Activated gamma-delta T cell treated with Interleukin-2 at 50 U/mL for 16 hours (primary cell): ENCODE results near the gene CNOT10.
"Not testable (repeated sequence)": the region's sequence is repeated elsewhere in the genome, so short reads cannot be mapped to it uniquely, and the experiment has no call there.

Source experiments
- DNase-seq: peaks from one replicate; pipeline ENCODE4 v3.0.0-alpha.2; 2020

CNOT10 gene, protein sequence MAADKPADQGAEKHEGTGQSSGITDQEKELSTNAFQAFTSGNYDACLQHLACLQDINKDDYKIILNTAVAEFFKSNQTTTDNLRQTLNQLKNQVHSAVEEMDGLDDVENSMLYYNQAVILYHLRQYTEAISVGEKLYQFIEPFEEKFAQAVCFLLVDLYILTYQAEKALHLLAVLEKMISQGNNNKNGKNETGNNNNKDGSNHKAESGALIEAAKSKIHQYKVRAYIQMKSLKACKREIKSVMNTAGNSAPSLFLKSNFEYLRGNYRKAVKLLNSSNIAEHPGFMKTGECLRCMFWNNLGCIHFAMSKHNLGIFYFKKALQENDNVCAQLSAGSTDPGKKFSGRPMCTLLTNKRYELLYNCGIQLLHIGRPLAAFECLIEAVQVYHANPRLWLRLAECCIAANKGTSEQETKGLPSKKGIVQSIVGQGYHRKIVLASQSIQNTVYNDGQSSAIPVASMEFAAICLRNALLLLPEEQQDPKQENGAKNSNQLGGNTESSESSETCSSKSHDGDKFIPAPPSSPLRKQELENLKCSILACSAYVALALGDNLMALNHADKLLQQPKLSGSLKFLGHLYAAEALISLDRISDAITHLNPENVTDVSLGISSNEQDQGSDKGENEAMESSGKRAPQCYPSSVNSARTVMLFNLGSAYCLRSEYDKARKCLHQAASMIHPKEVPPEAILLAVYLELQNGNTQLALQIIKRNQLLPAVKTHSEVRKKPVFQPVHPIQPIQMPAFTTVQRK

DNA sequence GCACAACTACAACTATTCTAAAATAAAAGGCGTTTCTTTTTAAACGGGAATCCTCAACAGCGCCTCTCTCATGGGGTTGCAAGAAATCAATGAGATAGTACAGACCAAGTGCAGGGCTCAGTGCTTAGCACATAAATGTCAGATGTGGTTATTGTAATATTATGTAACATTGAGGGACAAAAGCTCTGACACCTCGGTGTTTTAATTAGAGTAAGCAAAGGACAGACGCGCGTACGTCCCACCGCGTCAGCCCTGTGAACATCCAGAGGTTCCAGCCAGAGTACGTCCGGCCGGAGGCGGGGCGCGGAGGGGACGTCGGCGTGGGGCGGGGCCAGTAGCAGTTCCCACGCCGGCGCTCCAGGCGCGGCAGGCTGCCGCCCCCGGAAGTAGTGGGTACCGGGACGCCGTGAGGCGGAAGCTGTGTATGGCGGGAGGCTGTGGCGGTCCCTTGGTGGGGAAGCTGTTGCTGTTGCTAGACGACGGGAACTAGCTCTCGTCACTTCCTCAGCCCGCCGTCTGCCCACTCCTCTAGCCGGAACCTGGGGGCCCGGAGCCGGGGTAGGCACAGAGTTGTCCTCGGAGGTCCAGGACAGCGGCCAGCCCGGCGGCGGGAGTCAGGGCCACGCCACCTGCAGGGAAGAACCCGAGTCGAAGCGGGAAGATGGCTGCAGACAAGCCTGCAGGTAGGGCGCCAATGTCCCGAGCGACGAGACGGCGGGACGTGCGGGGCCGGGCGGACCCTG is at the start of gene CNOT10:
CNOT10 (plus strand) TSS at position 389 of the 743 bp plus-strand sequence; CDS start at position 662, 273 bp downstream.
- DNase-seq: peak; percentile 95

DNA sequence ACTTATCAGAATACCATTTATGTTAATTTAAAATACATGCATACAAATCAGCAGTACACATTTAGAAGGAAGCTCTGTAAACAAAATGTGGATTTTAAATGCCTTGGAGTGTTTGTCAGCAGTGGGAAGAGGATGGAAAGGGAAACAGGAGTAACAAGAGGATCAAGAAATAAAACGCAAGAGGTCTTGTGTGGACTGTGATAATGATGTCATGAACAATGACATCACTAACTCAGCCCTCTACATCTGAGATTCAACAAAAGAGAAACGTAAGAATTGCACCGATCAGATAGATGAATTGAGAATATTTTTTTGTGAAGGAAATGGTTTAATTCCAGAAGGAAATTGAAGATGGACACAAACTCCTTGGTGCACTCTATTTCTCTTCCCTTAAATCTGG is 44.0 kb upstream of the CNOT10 start:
- DNase-seq: no peak

DNA sequence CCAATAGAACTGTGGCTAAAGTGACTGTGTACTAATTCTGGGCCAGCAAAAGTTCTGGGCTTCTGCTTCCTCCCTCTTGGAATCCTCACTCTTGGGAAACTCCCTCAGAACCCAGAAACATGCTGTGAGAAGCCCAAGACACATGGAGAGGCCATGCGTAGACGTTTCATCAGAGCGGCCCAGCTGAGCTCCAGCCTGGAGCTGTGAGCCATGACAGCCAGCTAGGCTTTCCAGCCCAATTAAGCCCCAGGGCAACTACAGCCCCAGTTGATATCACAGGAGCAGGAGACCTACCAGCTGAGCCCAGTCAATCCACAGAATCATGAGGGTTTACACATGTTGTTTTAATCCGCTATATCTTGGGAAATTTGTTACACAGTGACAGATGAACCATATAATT is 43.6 kb upstream of the CNOT10 start:
- no peak for DNase-seq

DNA sequence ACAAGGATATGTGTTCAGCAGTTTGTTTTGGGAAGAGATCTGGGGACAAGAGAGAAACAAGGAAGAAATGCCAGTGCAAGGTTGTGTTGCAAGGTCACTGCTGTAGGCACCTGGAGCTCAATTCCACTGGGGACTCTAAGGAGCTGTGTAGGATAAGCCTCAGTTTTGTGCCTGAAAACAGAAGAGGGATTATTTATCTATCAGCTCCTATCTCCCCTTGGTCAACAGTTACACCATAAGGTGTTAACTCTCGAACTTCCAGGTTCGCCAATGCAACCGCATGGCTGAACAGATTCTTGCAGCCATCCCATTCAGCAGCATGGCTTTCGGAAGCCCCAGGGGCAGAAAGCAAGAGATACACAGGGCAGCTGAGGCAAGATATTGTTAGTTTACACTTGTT is 41.6 kb upstream of the CNOT10 start:
- DNase-seq: no peak

DNA sequence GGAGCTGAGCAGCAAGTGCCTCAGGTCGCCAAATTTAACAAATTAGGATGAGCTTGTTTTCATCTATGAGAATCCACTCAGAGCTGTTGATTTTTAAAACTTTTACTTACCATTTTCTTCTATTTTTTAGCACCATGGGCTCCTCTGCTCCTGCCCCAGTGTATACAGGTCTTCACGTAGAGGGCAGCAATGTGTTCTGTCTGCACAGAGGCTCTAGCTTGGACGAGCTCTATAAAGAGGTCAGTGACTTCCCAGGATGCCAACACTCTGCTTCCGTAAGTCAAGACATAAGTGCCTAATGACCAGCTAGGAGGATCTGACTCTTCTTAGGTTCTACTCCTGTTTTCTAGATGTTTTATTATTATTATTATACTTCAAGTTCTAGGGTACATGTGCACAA is 41.2 kb upstream of the CNOT10 start:
- no peak for DNase-seq

DNA sequence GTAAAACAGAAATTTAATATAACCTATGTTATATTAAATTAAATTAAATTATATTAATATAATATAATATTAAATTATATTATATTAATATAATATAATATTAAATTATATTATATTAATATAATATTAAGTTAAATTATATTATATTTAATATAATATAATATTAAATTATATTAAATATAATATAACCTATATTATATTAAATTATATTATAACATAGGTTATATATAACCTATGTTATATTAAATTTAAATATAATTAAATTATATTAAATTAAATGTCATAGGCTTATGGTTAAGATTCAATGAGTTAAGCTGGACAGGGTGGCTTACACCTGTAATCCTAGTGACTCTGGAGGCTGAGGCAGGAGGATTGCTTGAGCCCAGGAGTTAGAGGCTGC is 40.6 kb upstream of the CNOT10 start:
- no peak for DNase-seq

DNA sequence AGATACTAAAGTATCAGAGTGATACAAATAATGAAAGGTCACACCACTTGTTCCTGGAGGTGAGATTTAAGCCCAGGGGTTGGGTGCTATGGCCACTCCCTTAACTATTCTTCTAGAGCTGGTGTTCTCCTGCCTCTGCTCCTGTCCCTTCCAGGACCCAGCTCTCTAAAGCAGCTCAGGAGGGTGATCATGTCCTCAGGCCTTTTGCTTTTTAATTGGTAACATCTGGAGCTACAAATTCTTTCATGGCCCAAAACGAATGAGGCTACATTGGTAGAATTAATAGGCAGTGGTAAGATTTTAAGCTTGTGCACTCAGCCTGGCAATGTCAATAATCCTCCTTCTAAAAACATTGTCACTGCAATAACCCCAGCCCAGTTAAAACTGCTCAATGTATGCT is 38.2 kb upstream of the CNOT10 start:
- DNase-seq: no peak

DNA sequence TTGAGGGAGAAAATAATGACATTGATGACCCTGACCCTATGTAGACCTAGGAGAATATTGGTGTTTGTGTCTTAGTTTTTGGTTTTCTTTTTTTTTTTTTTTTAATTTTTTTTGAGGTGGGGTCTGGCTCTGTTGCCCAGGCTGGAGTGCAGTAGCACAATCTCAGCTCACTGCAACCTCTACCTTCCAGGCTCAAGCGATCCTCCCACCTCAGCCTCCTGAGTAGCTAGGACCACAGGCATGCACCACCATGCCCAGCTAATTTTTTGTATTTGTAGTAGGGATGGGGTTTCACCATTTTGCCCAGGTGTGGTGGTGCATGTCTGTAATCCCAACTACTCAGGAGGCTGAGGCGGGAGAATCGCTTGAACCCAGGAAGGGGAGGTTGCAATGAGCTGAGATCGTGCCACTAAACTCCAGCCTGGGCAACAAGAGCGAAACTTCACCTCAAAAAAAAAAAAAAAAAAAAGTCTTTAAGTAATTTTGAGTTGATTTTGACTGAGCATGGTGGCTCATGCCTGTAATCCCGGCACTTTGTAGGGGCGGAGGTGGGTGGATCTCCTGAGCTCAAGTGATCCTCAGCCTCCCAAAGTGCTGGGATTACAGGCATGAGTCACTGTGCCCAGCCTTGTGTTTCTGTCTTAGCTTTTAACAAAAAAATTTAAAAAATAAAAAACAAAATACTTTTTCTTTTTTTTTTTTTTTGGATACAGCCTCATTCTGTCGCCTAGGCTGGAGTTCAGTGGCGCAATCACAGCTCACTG is 32.5 kb upstream of the CNOT10 start:
- not testable (repeated sequence) for DNase-seq

DNA sequence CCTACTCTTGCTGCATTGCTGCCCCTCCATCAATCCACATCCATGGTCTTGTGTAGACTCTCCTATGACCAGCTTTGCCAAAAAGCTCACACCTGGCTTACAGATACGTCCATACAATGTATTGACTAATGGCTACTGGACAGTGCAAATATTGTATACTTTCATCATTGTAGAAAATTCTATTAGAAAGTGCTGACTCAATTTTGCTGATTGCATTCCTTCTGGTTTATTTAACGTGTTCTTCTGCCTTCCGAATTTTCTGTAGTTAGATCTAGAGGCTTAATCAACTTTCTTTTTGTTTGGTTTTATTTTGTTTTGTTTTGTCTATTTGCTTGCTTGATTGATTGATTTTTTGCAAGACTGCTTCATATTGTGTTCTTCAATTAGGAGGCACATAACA is 29.8 kb upstream of the CNOT10 start:
- no peak for DNase-seq

DNA sequence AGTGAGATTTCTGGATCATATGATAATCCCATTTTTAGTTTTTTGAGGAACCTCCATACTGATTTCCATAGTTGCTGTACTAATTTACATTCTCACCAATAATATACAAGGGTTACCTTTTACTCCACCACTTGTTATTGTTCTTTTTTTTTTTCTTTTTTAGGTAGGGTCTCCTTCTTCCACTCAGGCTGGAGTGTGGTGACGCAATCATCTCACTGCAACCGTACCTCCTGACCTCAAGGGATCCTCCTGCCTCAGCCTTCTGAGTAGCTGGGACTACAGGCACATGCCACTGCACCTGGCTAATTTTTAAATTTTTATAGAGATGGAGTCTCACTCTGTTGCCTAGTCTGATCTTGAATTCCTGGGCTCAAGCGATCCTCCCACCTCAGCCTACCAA is 24.4 kb upstream of the CNOT10 start:
- DNase-seq: no peak

DNA sequence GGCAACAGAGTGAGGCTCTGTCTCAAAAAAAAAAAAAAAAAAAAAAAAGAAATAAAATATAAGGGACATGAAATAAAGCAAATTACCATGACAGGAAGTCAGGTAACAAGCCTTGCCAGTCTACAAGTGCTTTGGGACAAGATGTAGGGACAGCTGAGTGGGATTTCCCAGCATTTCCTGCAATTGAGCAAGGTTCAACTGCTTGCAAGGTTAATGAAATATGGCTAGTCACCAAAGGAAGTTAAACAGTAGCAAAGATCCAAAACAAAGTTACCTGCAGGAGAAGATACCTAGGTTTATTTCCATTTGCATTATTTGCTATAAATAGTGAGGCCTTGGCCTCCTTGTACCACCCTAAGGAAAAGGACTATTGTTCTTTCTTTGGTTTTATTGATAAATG is 22.3 kb upstream of the CNOT10 start:
- no peak for DNase-seq

DNA sequence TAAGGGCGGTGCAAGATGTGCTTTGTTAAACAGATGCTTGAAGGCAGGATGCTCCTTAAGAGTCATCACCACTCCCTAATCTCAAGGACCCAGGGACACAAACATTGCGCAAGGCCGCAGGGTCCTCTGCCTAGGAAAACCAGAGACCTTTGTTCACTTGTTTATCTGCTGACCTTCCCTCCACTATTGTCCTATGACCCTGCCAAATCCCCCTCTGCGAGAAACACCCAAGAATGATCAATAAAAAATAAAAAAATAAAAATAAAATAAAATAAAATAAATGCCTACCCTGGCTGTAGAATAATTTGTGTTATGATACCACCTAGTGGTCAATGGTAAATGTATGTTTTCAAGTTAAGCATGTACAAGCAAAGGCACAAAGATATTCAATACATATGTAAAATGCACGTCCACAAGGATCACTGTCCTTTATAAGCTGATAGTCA is 20.3 kb upstream of the CNOT10 start:
- DNase-seq: not testable (repeated sequence)

DNA sequence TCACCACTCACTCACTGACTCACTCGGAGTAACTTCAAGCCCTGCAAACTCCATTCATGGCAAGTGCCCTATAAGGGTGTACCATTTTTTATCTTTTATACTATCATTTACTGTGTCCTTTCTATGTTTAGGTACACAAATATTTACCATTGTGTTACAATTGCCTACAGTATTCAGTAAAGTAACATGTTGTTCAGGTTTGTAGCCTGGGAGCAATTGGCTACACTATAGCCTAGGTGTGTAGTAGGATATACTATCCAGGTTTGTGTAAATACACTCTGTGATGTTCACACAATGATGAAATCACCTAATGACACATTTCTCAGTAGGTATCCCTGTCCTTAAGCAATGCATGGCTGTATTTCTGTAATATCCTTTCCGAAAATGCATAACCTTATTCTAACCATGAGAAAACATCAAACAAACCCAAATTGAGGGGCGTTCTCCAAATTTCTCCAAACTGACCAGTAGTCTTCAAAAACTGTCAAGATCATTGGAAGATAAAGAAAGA is 17.9 kb upstream of the CNOT10 start:
- DNase-seq: no peak

DNA sequence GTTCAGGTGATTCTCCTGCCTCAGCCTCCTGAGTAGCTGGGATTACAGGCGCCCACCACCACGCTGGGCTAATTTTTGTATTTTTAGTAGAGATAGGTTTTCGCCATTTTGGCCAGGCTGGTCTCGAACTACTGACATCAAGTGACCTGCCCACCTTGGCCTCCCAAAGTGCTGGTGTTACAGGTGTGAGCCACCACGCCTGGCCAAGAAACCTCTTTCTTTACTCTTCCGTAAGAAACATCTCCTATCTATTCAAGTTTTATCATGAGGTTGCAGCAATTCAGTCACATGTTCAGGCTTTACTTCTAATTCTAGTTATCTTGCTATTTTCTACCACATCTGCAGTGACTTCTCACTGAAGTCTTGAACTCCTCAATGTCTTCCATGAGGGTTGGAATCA is 15.8 kb upstream of the CNOT10 start:
- not testable (repeated sequence) for DNase-seq

DNA sequence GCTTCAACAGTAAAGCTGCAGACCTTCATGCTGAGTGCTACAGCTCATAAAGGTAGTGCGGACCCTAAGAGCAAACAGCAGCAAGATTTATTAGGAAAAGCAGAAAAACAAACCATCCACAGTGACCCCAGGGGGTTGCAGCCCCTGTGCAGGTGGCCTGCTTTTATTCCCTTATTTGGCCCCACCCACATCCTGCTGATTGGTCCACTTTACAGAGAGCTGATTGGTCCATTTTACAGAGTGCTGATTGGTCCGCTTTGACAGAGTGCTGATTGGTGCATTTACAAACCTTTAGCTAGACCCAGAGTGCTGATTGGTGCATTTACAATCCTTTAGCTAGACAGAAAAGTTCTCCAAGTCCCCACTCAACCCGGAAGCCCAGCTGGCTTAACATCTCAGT is 11.3 kb upstream of the CNOT10 start:
- not testable (repeated sequence) for DNase-seq

DNA sequence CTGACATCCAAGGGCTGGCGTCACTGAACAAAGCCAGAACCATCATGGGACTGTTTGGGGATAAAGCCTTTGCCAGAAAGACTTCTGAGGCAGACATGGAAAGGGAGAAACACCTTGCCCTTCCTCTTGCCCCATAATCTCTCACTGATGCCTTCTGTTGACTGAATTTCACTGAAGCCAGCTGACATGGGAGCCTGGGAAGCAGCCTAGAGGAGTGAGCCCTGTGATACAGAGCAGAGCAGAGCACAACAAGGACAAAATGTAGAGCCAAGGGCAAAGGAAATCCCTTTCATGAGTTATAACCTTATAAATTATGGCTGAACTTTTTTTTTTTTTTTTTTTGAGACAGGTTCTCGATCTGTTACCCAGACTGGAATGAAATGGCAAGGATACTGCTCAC is 9.8 kb upstream of the CNOT10 start:
- no peak for DNase-seq

DNA sequence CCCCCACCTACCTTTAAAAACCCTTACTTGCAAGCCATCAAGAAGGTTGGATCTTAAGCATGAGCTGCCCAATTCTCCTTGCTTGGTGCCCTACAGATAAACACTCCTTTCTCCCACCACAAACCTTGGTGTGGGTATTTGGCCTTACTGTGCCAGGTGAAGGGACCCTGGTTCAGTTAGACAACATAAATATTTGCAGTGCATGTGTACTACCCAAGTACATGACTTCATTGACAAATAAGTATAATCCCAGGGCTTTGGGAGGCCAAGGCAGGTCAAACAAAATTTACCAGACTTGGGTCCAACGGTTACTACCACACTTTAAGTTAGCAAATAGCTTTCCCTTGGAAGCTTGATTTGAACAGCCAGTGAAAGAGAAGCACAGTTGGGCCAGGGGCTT is 9.3 kb upstream of the CNOT10 start:
- DNase-seq: no peak

DNA sequence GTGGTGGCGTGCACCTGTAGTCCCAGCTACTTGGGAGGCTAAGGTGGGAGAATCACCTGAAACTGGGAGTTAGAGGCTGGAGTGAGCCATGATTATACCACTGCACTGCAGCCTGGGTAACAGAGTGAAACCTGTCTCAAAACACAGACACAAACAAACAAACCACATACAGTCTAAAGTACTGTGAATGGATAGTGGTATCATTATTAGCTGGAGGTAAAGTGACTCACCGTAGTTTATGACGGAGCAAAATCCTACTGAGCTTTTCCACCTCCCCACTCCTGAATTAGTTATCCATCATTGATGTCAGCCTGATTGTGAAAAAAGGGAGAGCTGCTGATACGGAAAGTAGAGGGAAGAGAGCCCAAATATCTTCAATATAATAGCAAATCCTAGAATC is 3.2 kb upstream of the CNOT10 start:
- no peak for DNase-seq

DNA sequence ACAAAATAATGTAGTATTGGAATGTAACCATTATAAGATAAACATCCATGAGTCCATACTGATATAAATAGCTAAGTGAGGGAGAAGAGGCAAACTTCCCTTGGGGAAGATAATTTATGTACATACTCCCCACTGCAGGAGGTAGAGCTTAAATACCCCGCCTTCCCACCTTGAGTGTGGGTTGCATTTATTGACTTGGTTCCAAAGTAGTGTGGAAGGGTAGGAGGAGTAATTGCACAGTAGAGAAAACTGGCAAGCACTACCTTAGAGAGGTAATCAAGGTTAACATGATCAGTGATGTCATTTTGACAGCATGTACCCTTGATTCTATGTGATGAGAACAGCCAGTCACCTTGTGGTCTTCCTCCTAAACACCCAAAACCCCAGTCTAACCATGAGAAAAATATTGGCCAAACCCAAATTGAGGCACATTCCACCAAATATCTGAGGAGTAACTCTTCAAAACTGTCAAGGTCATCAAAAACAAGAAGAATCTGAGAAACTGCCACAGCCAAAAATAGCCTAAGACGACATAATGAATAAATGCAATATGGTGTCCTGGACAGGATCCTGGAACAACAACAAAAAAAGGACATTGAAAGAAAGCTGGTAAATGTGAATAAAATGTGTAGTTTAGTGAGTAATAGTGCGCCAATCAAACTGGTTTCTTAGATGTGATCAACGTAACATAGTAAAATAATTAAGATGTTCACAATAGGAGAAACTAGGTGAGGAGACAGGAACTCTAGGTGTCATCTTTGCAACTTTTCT is 774 bp upstream of the CNOT10 start:
- no peak for DNase-seq

DNA sequence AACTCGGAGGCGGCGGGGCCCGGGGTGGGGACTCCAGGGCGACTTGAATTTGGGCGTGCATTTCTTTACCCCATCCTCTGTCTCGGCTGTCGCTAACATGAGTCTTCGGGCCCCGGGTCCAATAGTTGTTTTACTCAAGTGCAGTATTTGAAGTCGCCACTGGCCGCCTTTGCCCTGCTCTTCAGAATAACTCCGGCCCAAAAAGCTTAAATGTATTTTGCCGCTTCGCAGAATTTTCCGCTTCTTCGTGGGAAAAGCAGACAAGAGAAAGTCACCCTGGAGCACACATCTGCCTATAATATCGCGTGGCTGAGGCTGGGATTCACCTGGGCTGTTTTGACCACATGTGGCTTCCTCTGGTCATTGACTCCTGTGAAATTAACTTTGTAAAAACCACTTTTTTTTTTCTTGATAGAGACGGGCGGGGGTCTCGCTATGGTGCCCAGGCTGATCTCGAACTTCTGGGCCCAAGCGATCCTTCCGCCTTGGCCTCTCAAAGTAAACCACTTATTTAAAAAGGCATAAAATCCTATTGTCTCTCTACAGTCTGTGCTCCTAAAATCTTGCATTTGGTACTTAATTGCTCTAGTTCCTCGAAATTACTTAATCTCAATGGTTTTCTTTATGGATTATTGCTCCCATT is 676 bp downstream of the CNOT10 start:
- DNase-seq: no peak

DNA sequence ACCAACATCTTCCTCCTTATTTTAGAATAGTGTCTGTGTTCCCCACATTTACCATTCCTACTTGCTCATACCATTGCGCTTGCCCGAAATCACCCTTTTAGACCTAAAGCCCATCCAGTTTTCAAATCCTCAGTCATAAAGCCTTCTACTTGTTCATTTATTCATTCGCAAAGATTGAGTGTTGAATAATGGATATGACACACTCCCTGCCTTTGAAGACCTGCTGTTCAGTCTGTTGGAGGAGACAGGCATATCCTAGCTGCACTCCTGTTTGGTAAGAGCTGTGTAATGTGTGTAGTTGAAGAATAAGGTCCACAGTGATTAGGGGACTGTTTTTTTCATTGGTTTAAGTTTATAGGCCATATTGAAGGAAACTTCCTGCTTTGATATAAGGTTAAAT is 1.7 kb downstream of the CNOT10 start:
- DNase-seq: no peak
